ENCODE measurements around the gene HPCAL1. TPM values are rescaled to one million over a fixed set of nuclear protein-coding genes. Genes with fewer than 3 reads are reported as not detected.
"Not testable (repeated sequence)": the region's sequence is repeated elsewhere in the genome, so short reads cannot be mapped to it uniquely, and the experiment has no call there.

The HPCAL1 gene
- total RNA-seq, 1 experiment from 2014 or later, result 56.8 TPM

GRCh38 chr2:10434886-10435819 lies 132.4 kb downstream of the HPCAL1 start:
- peak; percentile 71 to 82 for DNase-seq (ENCODE audit: low read depth in 1 of 2, low spot score in 2 of 2)
- Histone ChIP-seq H3K36me3 (peaks cover 17% of the 10 kb centered on the region), H3K27me3 (replicated peaks) (no peaks in the 10 kb centered on the region), H3K9me3 (replicated peaks) (no peaks in the 10 kb centered on the region), H3K27ac (no peak overlapping the region), H3K4me3 (no peak overlapping the region), H3K4me1 (replicated peaks) (peaks cover 3% of the 10 kb centered on the region; the same call in 1 of the 2 replicates)

GRCh38 chr2:10435820-10436204 lies 133.1 kb downstream of the HPCAL1 start:
- Histone ChIP-seq H3K4me1 (replicated peaks) (peaks cover 3% of the 10 kb centered on the region; the same call in 1 of the 2 replicates), H3K27ac (no peak overlapping the region), H3K36me3 (peaks cover 24% of the 10 kb centered on the region), H3K9me3 (replicated peaks) (no peaks in the 10 kb centered on the region), H3K27me3 (replicated peaks) (no peaks in the 10 kb centered on the region), H3K4me3 (no peak overlapping the region)
- DNase-seq (ENCODE audit: low read depth in 1 of 2, low spot score in 2 of 2), result no peak

- no peaks in the 10 kb centered on the region for H3K9me3 ChIP-seq (replicated peaks)
- H3K4me3 ChIP-seq, result no peak overlapping the region
- H3K36me3 ChIP-seq, result peaks cover 32% of the 10 kb centered on the region
- peaks cover 3% of the 10 kb centered on the region; the same call in 1 of the 2 replicates for H3K4me1 ChIP-seq (replicated peaks)
- DNase-seq (ENCODE audit: low read depth in 1 of 2, low spot score in 2 of 2), result no peak
- no peak overlapping the region for H3K27ac ChIP-seq
- no peaks in the 10 kb centered on the region for H3K27me3 ChIP-seq (replicated peaks)
Measured at GRCh38 chr2:10436583-10437110, 133.9 kb downstream of the HPCAL1 start.

- peaks cover 44% of the 10 kb centered on the region for H3K36me3 ChIP-seq
- DNase-seq (ENCODE audit: low read depth in 1 of 2, low spot score in 2 of 2), result no peak
- no peak overlapping the region for H3K27ac ChIP-seq
- H3K4me1 ChIP-seq (replicated peaks), result peaks cover 3% of the 10 kb centered on the region; the same call in 1 of the 2 replicates
- H3K27me3 ChIP-seq (replicated peaks), result no peaks in the 10 kb centered on the region
- H3K4me3 ChIP-seq, result no peak overlapping the region
- H3K9me3 ChIP-seq (replicated peaks), result no peaks in the 10 kb centered on the region
Measured at GRCh38 chr2:10437806-10438205, 135.1 kb downstream of the HPCAL1 start.

DNA sequence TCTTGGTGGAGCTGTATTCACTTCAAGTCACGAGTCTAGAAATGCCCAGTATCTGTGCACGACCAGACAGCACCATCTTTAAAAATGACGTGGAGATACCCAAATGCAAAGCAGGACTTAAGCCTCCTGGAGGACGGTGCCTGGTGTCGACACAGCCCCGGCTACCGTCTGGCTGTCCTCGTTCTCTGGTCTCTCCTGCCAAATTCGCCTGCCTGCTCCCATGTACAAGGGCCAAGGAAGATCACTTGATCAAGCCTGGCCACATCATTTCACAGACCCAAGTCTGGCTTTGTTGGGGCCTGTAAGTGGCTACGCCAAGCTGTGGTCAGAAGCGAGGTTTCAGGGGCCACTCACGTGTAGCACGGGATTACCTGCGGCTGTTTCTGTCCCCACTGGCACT lies 136.0 kb downstream of the HPCAL1 start:
- no peak overlapping the region for H3K4me3 ChIP-seq
- H3K4me1 ChIP-seq (replicated peaks), result peaks cover 3% of the 10 kb centered on the region; the same call in 1 of the 2 replicates
- no peaks in the 10 kb centered on the region for H3K27me3 ChIP-seq (replicated peaks)
- H3K9me3 ChIP-seq (replicated peaks), result no peaks in the 10 kb centered on the region
- H3K27ac ChIP-seq, result no peak overlapping the region
- DNase-seq (ENCODE audit: low read depth in 1 of 2, low spot score in 2 of 2), result no peak
- peaks cover 53% of the 10 kb centered on the region for H3K36me3 ChIP-seq

GRCh38 chr2:10439185-10439879 lies 136.6 kb downstream of the HPCAL1 start:
- H3K9me3 ChIP-seq (replicated peaks), result no peaks in the 10 kb centered on the region
- H3K4me1 ChIP-seq (replicated peaks), result peaks cover 3% of the 10 kb centered on the region; the same call in 1 of the 2 replicates
- no peak overlapping the region for H3K27ac ChIP-seq
- H3K27me3 ChIP-seq (replicated peaks), result no peaks in the 10 kb centered on the region
- H3K36me3 ChIP-seq, result peaks cover 59% of the 10 kb centered on the region
- H3K4me3 ChIP-seq, result no peak overlapping the region
- no peak for DNase-seq (ENCODE audit: low read depth in 1 of 2, low spot score in 2 of 2)

DNA sequence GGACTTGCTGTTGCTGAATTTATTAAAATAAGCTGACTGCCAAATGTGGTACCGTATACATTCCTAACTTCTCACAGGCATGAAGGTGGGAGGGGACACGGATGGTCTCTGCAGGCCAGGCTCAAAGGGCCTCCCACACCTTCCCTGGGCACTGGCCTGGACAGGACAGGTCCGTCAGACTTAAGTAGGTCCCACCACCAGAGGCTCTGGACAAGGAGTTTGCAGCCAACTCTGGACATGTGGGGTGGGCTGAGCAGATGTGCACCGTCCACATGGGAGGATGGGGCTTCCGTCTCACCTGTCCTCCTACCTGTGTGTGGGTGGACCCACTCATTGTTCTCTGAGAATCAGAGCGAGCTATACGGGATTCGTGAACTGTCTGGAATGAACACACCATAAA lies 137.3 kb downstream of the HPCAL1 start:
- DNase-seq (ENCODE audit: low read depth in 1 of 2, low spot score in 2 of 2), result no peak
- no peak overlapping the region for H3K4me3 ChIP-seq
- H3K9me3 ChIP-seq (replicated peaks), result no peaks in the 10 kb centered on the region
- H3K36me3 ChIP-seq, result peaks cover 66% of the 10 kb centered on the region
- H3K27ac ChIP-seq, result no peak overlapping the region
- no peaks in the 10 kb centered on the region for H3K27me3 ChIP-seq (replicated peaks)
- no peaks in the 10 kb centered on the region; the same call in 1 of the 2 replicates for H3K4me1 ChIP-seq (replicated peaks)

DNA sequence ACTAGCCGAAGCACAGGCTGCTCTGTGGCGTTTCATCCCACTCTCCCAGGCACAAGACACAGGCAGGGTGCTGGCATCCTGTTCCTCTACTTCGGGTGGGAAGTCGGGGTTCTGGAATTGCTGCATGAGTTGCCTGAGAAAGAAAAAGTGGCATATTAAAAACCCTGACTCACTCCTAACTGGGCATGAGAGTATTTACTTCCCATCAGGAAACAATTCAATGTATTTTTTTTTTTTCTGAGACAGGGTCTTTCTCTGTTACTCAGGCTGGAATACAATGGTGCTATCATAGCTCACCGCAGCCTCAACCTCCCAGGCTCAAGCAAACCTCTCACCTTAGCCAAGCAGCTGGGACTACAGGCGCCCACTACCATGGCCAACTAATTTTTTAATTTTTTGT lies 138.0 kb downstream of the HPCAL1 start:
- Histone ChIP-seq H3K36me3 (peaks cover 67% of the 10 kb centered on the region), H3K9me3 (replicated peaks) (no peaks in the 10 kb centered on the region), H3K4me3 (no peak overlapping the region), H3K27me3 (replicated peaks) (no peaks in the 10 kb centered on the region), H3K4me1 (replicated peaks) (no peaks in the 10 kb centered on the region), H3K27ac (no peak overlapping the region)
- DNase-seq (ENCODE audit: low read depth in 1 of 2, low spot score in 2 of 2), result no peak

- DNase-seq (ENCODE audit: low read depth in 1 of 2, low spot score in 2 of 2), result no peak
- peaks cover 67% of the 10 kb centered on the region for H3K36me3 ChIP-seq
- H3K27me3 ChIP-seq (replicated peaks), result no peaks in the 10 kb centered on the region
- H3K27ac ChIP-seq, result no peak overlapping the region
- H3K4me1 ChIP-seq (replicated peaks), result peaks cover 8% of the 10 kb centered on the region
- H3K4me3 ChIP-seq, result no peak overlapping the region
- H3K9me3 ChIP-seq (replicated peaks), result no peaks in the 10 kb centered on the region
Measured at GRCh38 chr2:10441948-10442347, 139.2 kb downstream of the HPCAL1 start.

- H3K27me3 ChIP-seq (replicated peaks); H3K27ac ChIP-seq; DNase-seq (ENCODE audit: low read depth in 1 of 2, low spot score in 2 of 2); H3K9me3 ChIP-seq (replicated peaks); H3K4me3 ChIP-seq: not testable (repeated sequence)
- peaks cover 68% of the 10 kb centered on the region for H3K36me3 ChIP-seq
- peaks cover 15% of the 10 kb centered on the region for H3K4me1 ChIP-seq (replicated peaks)
Measured at GRCh38 chr2:10442469-10443126, 139.9 kb downstream of the HPCAL1 start.

- Histone ChIP-seq H3K4me3 (no peak overlapping the region), H3K9me3 (replicated peaks) (0 out of 2 replicates have a peak, but pooled peaks cover 3% of the 10 kb centered on the region), H3K4me1 (replicated peaks) (peaks cover 28% of the 10 kb centered on the region), H3K36me3 (peaks cover 63% of the 10 kb centered on the region), H3K27ac (no peak overlapping the region), H3K27me3 (replicated peaks) (no peaks in the 10 kb centered on the region)
- no peak for DNase-seq (ENCODE audit: low read depth in 1 of 2, low spot score in 2 of 2)
Measured at GRCh38 chr2:10444463-10444862, 141.8 kb downstream of the HPCAL1 start.

DNA sequence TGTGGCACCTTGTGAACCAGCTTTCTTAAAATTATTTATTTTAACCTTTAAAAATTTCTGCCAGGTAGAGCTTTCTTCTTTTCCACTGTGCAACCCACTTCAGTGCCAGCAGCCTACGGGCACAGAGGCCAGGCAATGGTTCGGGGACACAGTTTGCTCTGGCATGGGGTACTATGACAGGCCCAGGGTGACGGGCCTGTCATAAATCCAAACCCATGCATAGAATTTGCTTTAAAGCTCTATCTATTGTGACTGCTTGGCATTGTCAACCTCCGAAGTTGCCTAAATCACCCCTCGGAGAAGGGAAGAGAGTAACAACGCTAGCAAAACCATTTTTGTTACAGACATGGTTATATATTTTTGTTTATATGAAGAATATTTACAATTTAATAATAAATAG lies 143.9 kb downstream of the HPCAL1 start:
- H3K4me1 ChIP-seq (replicated peaks), result peaks cover 28% of the 10 kb centered on the region
- no peak for DNase-seq (ENCODE audit: low read depth in 1 of 2, low spot score in 2 of 2)
- H3K9me3 ChIP-seq (replicated peaks), result 0 out of 2 replicates have a peak, but pooled peaks cover 3% of the 10 kb centered on the region
- no peak overlapping the region for H3K4me3 ChIP-seq
- no peaks in the 10 kb centered on the region for H3K27me3 ChIP-seq (replicated peaks)
- H3K36me3 ChIP-seq, result peaks cover 42% of the 10 kb centered on the region
- no peak overlapping the region for H3K27ac ChIP-seq

GRCh38 chr2:10447300-10447894 lies 144.7 kb downstream of the HPCAL1 start:
- Histone ChIP-seq H3K27me3 (replicated peaks) (no peaks in the 10 kb centered on the region), H3K27ac (peak overlapping the region; percentile 93), H3K4me1 (replicated peaks) (peaks cover 36% of the 10 kb centered on the region), H3K4me3 (peak overlapping the region; percentile 95), H3K36me3 (peaks cover 34% of the 10 kb centered on the region), H3K9me3 (replicated peaks) (0 out of 2 replicates have a peak, but pooled peaks cover 3% of the 10 kb centered on the region)
- DNase-seq (ENCODE audit: low read depth in 1 of 2, low spot score in 2 of 2), result no peak
